Measurements from ENCODE around the gene NADK2. TPM values are rescaled to one million over a fixed set of nuclear protein-coding genes. Genes with fewer than 3 reads are reported as not detected.

NADK2 gene
- total and polyA plus RNA-seq, 11 donors = 10.4 to 41.8 (median 35.8) TPM

- DNase-seq = no peak
- WGBS, 4 donors = 88 to 94% (median 92%) methylated on average over 2 of the region's 2 CpGs
Measured at GRCh38 chr5:36272136-36272690, 30.5 kb upstream of the NADK2 start.

GRCh38 chr5:36270876-36271575, 29.3 kb upstream of the NADK2 start:
- intact Hi-C loops (cut with DNase I) = loop anchor here in 1 of 10 donors (2.0 kb wide), 1 partner anchor 30 kb away; the partner anchor contains the start of gene RANBP3L

More at GRCh38 chr5:36272136-36272690, 30.5 kb upstream of the NADK2 start:
- H3K4me3 ChIP-seq = no peak overlapping the region
- no peaks in the 10 kb centered on the region for H3K36me3 ChIP-seq
- intact Hi-C loops (cut with DNase I) = no loop called here
- H3K9me3 ChIP-seq = no peaks in the 10 kb centered on the region
- TF ChIP-seq CTCF (IDR thresholded peaks at IDR 0.05) = no peak
- TF ChIP-seq POLR2A (IDR thresholded peaks at IDR 0.05) = no peak
- H3K4me1 ChIP-seq = peaks cover 0 to 16% (median 0%) of the 10 kb centered on the region in 12 donors
- H3K27ac ChIP-seq = no peak overlapping the region
- ATAC-seq = no peak
- H3K27me3 ChIP-seq = no peaks in the 10 kb centered on the region

GRCh38 chr5:36270175-36270574, 28.4 kb upstream of the NADK2 start:
- TF ChIP-seq POLR2A (IDR thresholded peaks at IDR 0.05) = no peak
- no peak for TF ChIP-seq CTCF (IDR thresholded peaks at IDR 0.05)
- H3K27me3 ChIP-seq = no peaks in the 10 kb centered on the region
- DNase-seq (no peak), ATAC-seq (no peak)
- peaks cover 0 to 12% (median 0%) of the 10 kb centered on the region in 12 donors for H3K4me1 ChIP-seq
- no peaks in the 10 kb centered on the region for H3K9me3 ChIP-seq
- H3K27ac ChIP-seq = no peak overlapping the region
- 81 to 92% (median 89%) methylated on average over 3 of the region's 3 CpGs for WGBS, 4 donors
- no peaks in the 10 kb centered on the region for H3K36me3 ChIP-seq
- H3K4me3 ChIP-seq = no peak overlapping the region
- intact Hi-C loops (cut with DNase I) = loop anchor here in 1 of 10 donors (2.0 kb wide), 1 partner anchor 31 kb away; the partner anchor contains the start of gene RANBP3L

More at GRCh38 chr5:36270876-36271575, 29.3 kb upstream of the NADK2 start:
- H3K27ac ChIP-seq = no peak overlapping the region
- H3K27me3 ChIP-seq = no peaks in the 10 kb centered on the region
- DNase-seq (no peak), ATAC-seq (no peak)
- no peaks in the 10 kb centered on the region for H3K36me3 ChIP-seq
- H3K4me3 ChIP-seq = no peak overlapping the region
- 62 to 74% (median 71%) methylated on average over 3 of the region's 3 CpGs for WGBS, 4 donors
- H3K4me1 ChIP-seq = peaks cover 0 to 12% (median 0%) of the 10 kb centered on the region in 12 donors
- no peak for TF ChIP-seq POLR2A (IDR thresholded peaks at IDR 0.05)
- no peak for TF ChIP-seq CTCF (IDR thresholded peaks at IDR 0.05)
- H3K9me3 ChIP-seq = no peaks in the 10 kb centered on the region

GRCh38 chr5:36269478-36269877, 27.8 kb upstream of the NADK2 start:
- no peak for ATAC-seq
- intact Hi-C loops (cut with DNase I) = loop anchor here (5.0 to 10.0 kb wide), 8 partner anchors 33 to 428 kb away; partner anchors contain the start of gene RANBP3L (in 3 of the 10)
- Histone ChIP-seq H3K27me3 (no peaks in the 10 kb centered on the region), H3K36me3 (no peaks in the 10 kb centered on the region), H3K4me3 (no peak overlapping the region), H3K27ac (no peak overlapping the region), H3K9me3 (no peaks in the 10 kb centered on the region), H3K4me1 (peaks cover 0 to 12% (median 0%) of the 10 kb centered on the region in 12 donors)
- no peak for TF ChIP-seq POLR2A (IDR thresholded peaks at IDR 0.05)
- TF ChIP-seq CTCF (IDR thresholded peaks at IDR 0.05) = no peak
- no peak for DNase-seq

Data from heart left ventricle (tissue), 16 donors.